Non-pigmented ciliary epithelial cell (primary cell): ENCODE data around the gene LY6G5C.

Experiments
- DNase-seq: peaks from one replicate; pipeline ENCODE4 v3.0.0-alpha.2; 2010; ENCODE audit warnings: low read depth

LY6G5C gene

GRCh38 chr6:31662124-31662723 lies 18.6 kb downstream of the LY6G5C start:
- DNase-seq, result no peak

GRCh38 chr6:31661262-31662123 lies 19.4 kb downstream of the LY6G5C start:
- DNase-seq, result no peak

GRCh38 chr6:31660381-31661261 lies 20.2 kb downstream of the LY6G5C start, which contains the start of gene C6orf47:
TSS of gene C6orf47 (minus strand) at chr6:31660778. CDS start at chr6:31659947, 831 bp downstream.
- no peak for DNase-seq

GRCh38 chr6:31659649-31660380 lies 21.1 kb downstream of the LY6G5C start:
- DNase-seq, result no peak

GRCh38 chr6:31658983-31659648 lies 21.8 kb downstream of the LY6G5C start:
- no peak for DNase-seq

- DNase-seq, result no peak
These were observed 22.6 kb downstream of the LY6G5C start for GRCh38 chr6:31658158-31658688.

GRCh38 chr6:31657406-31658157 lies 23.3 kb downstream of the LY6G5C start:
- DNase-seq, result no peak

- no peak for DNase-seq
These were observed 25.3 kb downstream of the LY6G5C start, which contains the start of gene APOM for GRCh38 chr6:31655349-31656237. TSS of gene APOM (plus strand) at chr6:31655894. CDS start at chr6:31655967, 73 bp downstream.

GRCh38 chr6:31654574-31655348 lies 26.1 kb downstream of the LY6G5C start:
- DNase-seq, result no peak

- no peak for DNase-seq
These were observed 27.7 kb downstream of the LY6G5C start for GRCh38 chr6:31652925-31653724.

GRCh38 chr6:31651602-31652191 lies 29.2 kb downstream of the LY6G5C start:
- DNase-seq, result no peak

- DNase-seq, result no peak
These were observed 35.5 kb downstream of the LY6G5C start for GRCh38 chr6:31645325-31645724.

GRCh38 chr6:31643818-31644454 lies 36.9 kb downstream of the LY6G5C start:
- DNase-seq, result no peak

GRCh38 chr6:31642798-31643570 lies 37.9 kb downstream of the LY6G5C start:
- DNase-seq, result no peak

GRCh38 chr6:31641370-31641769 lies 39.5 kb downstream of the LY6G5C start:
- no peak for DNase-seq

- no peak for DNase-seq
These were observed 40.3 kb downstream of the LY6G5C start for GRCh38 chr6:31640612-31641011.
